ENCODE data around the gene NTF3.

DNA sequence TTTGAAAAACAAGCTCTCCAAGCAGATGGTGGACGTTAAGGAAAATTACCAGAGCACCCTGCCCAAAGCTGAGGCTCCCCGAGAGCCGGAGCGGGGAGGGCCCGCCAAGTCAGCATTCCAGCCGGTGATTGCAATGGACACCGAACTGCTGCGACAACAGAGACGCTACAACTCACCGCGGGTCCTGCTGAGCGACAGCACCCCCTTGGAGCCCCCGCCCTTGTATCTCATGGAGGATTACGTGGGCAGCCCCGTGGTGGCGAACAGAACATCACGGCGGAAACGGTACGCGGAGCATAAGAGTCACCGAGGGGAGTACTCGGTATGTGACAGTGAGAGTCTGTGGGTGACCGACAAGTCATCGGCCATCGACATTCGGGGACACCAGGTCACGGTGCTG is 62.4 kb downstream of the NTF3 start:
- TF ChIP-seq POLR2AphosphoS5 (IDR thresholded peaks at IDR 0.05): no peak
- TF ChIP-seq, protein P1, sequence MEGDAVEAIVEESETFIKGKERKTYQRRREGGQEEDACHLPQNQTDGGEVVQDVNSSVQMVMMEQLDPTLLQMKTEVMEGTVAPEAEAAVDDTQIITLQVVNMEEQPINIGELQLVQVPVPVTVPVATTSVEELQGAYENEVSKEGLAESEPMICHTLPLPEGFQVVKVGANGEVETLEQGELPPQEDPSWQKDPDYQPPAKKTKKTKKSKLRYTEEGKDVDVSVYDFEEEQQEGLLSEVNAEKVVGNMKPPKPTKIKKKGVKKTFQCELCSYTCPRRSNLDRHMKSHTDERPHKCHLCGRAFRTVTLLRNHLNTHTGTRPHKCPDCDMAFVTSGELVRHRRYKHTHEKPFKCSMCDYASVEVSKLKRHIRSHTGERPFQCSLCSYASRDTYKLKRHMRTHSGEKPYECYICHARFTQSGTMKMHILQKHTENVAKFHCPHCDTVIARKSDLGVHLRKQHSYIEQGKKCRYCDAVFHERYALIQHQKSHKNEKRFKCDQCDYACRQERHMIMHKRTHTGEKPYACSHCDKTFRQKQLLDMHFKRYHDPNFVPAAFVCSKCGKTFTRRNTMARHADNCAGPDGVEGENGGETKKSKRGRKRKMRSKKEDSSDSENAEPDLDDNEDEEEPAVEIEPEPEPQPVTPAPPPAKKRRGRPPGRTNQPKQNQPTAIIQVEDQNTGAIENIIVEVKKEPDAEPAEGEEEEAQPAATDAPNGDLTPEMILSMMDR (IDR thresholded peaks at IDR 0.05): no peak
- TF ChIP-seq POLR2A (IDR thresholded peaks at IDR 0.05): no peak
- TF ChIP-seq EP300 (IDR thresholded peaks at IDR 0.05): no peak

Measured in upper lobe of left lung (tissue), 4 donors.